K562 (cell line): ENCODE data around the gene SLC39A11.

ENCODE experiments used
- BRCA1 ChIP-seq, 2 experiments: fragments of 450-650 bp in 1 of 2; sonication (generic) in 1 of 2; formaldehyde crosslinking in 1 of 2; IDR thresholded peaks; 2 replicates each; pipeline versions ENCODE4 v1.5.0 to v1.6.1; 2017 to 2020; ENCODE audit warnings: mild to moderate bottlenecking in 1 of 2, missing genetic modification reagents in 1 of 2
- DNMT1 ChIP-seq: fragments of 450-650 bp; IDR thresholded peaks from 2 replicates; pipeline ENCODE4 v1.6.1; 2016; ENCODE audit warnings: antibody characterized with exemption, mild to moderate bottlenecking
- EP300 ChIP-seq: IDR thresholded peaks from 2 replicates; pipeline ENCODE4 v1.6.1; 2012; ENCODE audit warnings: low read length, improper control_type of control experiment
- KLF10 ChIP-seq: fragments of 250-450 bp; sonication (Bioruptor Pico); IDR thresholded peaks from 2 replicates; pipeline ENCODE4 v1.6.1; 2021; ENCODE audit warnings: matching md5 sums
- PHTF2 ChIP-seq: fragments of 250-450 bp; sonication (Bioruptor Pico); IDR thresholded peaks from 2 replicates; pipeline ENCODE4 v1.5.0; 2021; ENCODE audit warnings: mild to moderate bottlenecking
- ZNF586 ChIP-seq: fragments of 450-650 bp; formaldehyde crosslinking; conservative IDR thresholded peaks from 2 replicates; pipeline ENCODE4 v1.4.0; 2020; ENCODE audit warnings: mild to moderate bottlenecking, moderate library complexity
- ZNF785 ChIP-seq: fragments of 250-450 bp; sonication (Bioruptor Pico); IDR thresholded peaks from 2 replicates; pipeline ENCODE4 v1.4.0; 2020; ENCODE audit warnings: mild to moderate bottlenecking
- TF ChIP-seq, protein P1 (sequence below), 3 experiments: IDR thresholded peaks in 2 of 3; conservative IDR thresholded peaks in 1 of 3; 2 replicates each; pipeline ENCODE4 v1.5.1; 2011 to 2012; ENCODE audit warnings: low read length in 3 of 3, mild to moderate bottlenecking in 3 of 3, control low read depth in 2 of 3, improper control_type of control experiment in 1 of 3, inconsistent platforms in 1 of 3, low read depth in 1 of 3, mixed read lengths in 1 of 3, moderate library complexity in 1 of 3; ENCODE audit not compliant: insufficient read depth in 2 of 3
- TF ChIP-seq, protein P2 (sequence below): fragments of 250-450 bp; sonication (Bioruptor Pico); IDR thresholded peaks from 2 replicates; pipeline ENCODE4 v1.8.0; 2022; ENCODE audit warnings: moderate library complexity, mild to moderate bottlenecking, inconsistent platforms
- TF ChIP-seq, protein P3 (sequence below): sonication (generic); formaldehyde crosslinking; IDR thresholded peaks from 2 replicates; pipeline ENCODE4 v1.5.0; 2020; ENCODE audit warnings: missing genetic modification reagents
- TF ChIP-seq, protein P4 (sequence below): sonication (generic); formaldehyde crosslinking; IDR thresholded peaks from 2 replicates; pipeline ENCODE4 v1.8.0; 2022; ENCODE audit warnings: mild to moderate bottlenecking, missing genetic modification reagents, borderline replicate concordance
- TF ChIP-seq, protein P5 (sequence below), 2 experiments: fragments of 450-650 bp in 1 of 2; sonication (generic) in 1 of 2; formaldehyde crosslinking in 1 of 2; IDR thresholded peaks; 2 replicates each; pipeline versions ENCODE4 v1.7.1 to v1.9.0; 2016 to 2022; ENCODE audit warnings: inconsistent platforms in 1 of 2, mild to moderate bottlenecking in 1 of 2, missing genetic modification reagents in 1 of 2
- TF ChIP-seq, protein P6 (sequence below): sonication (generic); formaldehyde crosslinking; IDR thresholded peaks from 2 replicates; pipeline ENCODE4 v1.9.0; 2022; ENCODE audit warnings: mild to moderate bottlenecking, missing genetic modification reagents

DNA sequence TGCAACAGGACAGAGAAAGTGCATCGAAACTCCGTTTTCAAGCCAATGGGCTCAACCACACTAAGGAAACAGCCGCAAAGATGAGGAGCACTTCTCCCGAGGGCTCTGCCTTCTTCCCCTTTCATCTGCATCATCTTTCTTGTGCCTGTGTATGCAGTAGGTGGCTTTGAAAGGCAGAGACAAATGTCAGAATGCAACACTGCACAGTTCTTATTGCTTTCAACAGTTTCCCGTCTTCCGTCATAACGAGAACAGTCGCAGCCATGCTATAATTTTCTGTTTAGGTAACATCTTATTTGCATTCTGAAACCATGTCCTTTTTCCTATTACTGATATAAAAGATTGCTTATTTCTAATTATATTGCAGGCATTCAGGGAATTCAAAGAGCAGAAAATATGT, 205.2 kb downstream of the SLC39A11 start:
- TF ChIP-seq, protein P1, sequence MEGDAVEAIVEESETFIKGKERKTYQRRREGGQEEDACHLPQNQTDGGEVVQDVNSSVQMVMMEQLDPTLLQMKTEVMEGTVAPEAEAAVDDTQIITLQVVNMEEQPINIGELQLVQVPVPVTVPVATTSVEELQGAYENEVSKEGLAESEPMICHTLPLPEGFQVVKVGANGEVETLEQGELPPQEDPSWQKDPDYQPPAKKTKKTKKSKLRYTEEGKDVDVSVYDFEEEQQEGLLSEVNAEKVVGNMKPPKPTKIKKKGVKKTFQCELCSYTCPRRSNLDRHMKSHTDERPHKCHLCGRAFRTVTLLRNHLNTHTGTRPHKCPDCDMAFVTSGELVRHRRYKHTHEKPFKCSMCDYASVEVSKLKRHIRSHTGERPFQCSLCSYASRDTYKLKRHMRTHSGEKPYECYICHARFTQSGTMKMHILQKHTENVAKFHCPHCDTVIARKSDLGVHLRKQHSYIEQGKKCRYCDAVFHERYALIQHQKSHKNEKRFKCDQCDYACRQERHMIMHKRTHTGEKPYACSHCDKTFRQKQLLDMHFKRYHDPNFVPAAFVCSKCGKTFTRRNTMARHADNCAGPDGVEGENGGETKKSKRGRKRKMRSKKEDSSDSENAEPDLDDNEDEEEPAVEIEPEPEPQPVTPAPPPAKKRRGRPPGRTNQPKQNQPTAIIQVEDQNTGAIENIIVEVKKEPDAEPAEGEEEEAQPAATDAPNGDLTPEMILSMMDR (IDR thresholded peaks at IDR 0.05 in 2 of 3, conservative IDR thresholded peaks at IDR 0.05 in 1 of 3; ENCODE audit: insufficient read depth in 2 of 3, low read depth in 1 of 3, low read length in 3 of 3), result no peak
- TF ChIP-seq, protein P2, sequence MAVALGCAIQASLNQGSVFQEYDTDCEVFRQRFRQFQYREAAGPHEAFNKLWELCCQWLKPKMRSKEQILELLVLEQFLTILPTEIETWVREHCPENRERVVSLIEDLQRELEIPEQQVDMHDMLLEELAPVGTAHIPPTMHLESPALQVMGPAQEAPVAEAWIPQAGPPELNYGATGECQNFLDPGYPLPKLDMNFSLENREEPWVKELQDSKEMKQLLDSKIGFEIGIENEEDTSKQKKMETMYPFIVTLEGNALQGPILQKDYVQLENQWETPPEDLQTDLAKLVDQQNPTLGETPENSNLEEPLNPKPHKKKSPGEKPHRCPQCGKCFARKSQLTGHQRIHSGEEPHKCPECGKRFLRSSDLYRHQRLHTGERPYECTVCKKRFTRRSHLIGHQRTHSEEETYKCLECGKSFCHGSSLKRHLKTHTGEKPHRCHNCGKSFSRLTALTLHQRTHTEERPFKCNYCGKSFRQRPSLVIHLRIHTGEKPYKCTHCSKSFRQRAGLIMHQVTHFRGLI (CRISPR knock-in tag), result no peak
- TF ChIP-seq, protein P3, sequence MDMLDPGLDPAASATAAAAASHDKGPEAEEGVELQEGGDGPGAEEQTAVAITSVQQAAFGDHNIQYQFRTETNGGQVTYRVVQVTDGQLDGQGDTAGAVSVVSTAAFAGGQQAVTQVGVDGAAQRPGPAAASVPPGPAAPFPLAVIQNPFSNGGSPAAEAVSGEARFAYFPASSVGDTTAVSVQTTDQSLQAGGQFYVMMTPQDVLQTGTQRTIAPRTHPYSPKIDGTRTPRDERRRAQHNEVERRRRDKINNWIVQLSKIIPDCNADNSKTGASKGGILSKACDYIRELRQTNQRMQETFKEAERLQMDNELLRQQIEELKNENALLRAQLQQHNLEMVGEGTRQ (CRISPR knock-in tag), result no peak
- TF ChIP-seq KLF10 (CRISPR knock-in tag), result no peak
- no peak for TF ChIP-seq BRCA1 (IDR thresholded peaks at IDR 0.05)
- no peak for TF ChIP-seq BRCA1 (CRISPR knock-in tag; IDR thresholded peaks at IDR 0.05)
- no peak for TF ChIP-seq PHTF2 (CRISPR knock-in tag)
- no peak for TF ChIP-seq DNMT1
- no peak for TF ChIP-seq ZNF785
- TF ChIP-seq EP300, result no peak
- TF ChIP-seq, protein P4, sequence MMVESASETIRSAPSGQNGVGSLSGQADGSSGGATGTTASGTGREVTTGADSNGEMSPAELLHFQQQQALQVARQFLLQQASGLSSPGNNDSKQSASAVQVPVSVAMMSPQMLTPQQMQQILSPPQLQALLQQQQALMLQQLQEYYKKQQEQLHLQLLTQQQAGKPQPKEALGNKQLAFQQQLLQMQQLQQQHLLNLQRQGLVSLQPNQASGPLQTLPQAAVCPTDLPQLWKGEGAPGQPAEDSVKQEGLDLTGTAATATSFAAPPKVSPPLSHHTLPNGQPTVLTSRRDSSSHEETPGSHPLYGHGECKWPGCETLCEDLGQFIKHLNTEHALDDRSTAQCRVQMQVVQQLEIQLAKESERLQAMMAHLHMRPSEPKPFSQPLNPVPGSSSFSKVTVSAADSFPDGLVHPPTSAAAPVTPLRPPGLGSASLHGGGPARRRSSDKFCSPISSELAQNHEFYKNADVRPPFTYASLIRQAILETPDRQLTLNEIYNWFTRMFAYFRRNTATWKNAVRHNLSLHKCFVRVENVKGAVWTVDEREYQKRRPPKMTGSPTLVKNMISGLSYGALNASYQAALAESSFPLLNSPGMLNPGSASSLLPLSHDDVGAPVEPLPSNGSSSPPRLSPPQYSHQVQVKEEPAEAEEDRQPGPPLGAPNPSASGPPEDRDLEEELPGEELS (CRISPR knock-in tag), result no peak
- TF ChIP-seq, protein P5, sequence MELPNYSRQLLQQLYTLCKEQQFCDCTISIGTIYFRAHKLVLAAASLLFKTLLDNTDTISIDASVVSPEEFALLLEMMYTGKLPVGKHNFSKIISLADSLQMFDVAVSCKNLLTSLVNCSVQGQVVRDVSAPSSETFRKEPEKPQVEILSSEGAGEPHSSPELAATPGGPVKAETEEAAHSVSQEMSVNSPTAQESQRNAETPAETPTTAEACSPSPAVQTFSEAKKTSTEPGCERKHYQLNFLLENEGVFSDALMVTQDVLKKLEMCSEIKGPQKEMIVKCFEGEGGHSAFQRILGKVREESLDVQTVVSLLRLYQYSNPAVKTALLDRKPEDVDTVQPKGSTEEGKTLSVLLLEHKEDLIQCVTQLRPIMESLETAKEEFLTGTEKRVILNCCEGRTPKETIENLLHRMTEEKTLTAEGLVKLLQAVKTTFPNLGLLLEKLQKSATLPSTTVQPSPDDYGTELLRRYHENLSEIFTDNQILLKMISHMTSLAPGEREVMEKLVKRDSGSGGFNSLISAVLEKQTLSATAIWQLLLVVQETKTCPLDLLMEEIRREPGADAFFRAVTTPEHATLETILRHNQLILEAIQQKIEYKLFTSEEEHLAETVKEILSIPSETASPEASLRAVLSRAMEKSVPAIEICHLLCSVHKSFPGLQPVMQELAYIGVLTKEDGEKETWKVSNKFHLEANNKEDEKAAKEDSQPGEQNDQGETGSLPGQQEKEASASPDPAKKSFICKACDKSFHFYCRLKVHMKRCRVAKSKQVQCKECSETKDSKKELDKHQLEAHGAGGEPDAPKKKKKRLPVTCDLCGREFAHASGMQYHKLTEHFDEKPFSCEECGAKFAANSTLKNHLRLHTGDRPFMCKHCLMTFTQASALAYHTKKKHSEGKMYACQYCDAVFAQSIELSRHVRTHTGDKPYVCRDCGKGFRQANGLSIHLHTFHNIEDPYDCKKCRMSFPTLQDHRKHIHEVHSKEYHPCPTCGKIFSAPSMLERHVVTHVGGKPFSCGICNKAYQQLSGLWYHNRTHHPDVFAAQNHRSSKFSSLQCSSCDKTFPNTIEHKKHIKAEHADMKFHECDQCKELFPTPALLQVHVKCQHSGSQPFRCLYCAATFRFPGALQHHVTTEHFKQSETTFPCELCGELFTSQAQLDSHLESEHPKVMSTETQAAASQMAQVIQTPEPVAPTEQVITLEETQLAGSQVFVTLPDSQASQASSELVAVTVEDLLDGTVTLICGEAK (IDR thresholded peaks at IDR 0.05), result no peak
- TF ChIP-seq, protein P5 (CRISPR knock-in tag; IDR thresholded peaks at IDR 0.05), result no peak
- TF ChIP-seq ZNF586 (CRISPR knock-in tag), result no peak
- TF ChIP-seq, protein P6, sequence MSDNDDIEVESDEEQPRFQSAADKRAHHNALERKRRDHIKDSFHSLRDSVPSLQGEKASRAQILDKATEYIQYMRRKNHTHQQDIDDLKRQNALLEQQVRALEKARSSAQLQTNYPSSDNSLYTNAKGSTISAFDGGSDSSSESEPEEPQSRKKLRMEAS (CRISPR knock-in tag), result no peak
